Testis (tissue), 2 donors: ENCODE data around the gene ERBB4.

Experiments
- POLR2A ChIP-seq: fragments of 450-650 bp; IDR thresholded peaks from one replicate; pipeline ENCODE4 v1.6.1; 2017; ENCODE audit warnings: antibody characterized with exemption, mild to moderate bottlenecking, moderate library complexity
- TF ChIP-seq, protein P1 (sequence below), 3 experiments: fragments of 450-650 bp in 2 of 3; fragments of 200-600 bp in 1 of 3; sonication (generic) in 1 of 3; IDR thresholded peaks; one replicate each; pipeline ENCODE4 v1.5.1; 2016 to 2019; ENCODE audit warnings: antibody characterized with exemption in 3 of 3, mild to moderate bottlenecking in 2 of 3, moderate library complexity in 1 of 3

DNA sequence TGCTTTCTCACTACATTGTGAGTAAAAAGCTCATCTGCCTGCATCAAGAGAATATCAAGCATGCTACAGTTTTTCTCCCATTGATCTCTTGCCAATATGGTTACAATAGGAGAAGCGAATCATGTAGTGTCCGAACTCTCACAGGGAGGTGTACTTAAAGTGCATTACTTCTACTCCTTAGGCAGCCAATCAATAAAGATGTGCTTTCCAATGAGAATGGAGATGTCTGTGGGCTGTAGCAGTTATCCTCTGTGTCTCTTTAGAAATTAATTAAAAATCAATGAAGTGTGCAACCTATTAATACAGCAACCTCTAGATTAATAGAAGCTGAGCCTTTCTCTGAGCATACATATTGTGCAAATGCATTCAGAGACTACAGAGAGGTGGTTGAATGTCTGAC is 1098.5 kb downstream of the ERBB4 start:
- TF ChIP-seq POLR2A = no peak
- TF ChIP-seq, protein P1, sequence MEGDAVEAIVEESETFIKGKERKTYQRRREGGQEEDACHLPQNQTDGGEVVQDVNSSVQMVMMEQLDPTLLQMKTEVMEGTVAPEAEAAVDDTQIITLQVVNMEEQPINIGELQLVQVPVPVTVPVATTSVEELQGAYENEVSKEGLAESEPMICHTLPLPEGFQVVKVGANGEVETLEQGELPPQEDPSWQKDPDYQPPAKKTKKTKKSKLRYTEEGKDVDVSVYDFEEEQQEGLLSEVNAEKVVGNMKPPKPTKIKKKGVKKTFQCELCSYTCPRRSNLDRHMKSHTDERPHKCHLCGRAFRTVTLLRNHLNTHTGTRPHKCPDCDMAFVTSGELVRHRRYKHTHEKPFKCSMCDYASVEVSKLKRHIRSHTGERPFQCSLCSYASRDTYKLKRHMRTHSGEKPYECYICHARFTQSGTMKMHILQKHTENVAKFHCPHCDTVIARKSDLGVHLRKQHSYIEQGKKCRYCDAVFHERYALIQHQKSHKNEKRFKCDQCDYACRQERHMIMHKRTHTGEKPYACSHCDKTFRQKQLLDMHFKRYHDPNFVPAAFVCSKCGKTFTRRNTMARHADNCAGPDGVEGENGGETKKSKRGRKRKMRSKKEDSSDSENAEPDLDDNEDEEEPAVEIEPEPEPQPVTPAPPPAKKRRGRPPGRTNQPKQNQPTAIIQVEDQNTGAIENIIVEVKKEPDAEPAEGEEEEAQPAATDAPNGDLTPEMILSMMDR (IDR thresholded peaks at IDR 0.05) = no peak
